ENCODE data around the gene C8G. TPM values are rescaled to one million over a fixed set of nuclear protein-coding genes. Genes with fewer than 3 reads are reported as not detected.

C8G gene
- total RNA-seq, 6 experiments from 2014 or later: 248 to 755 (median 453) TPM

GRCh38 chr9:136917902-136918301, 27.1 kb upstream of the C8G start:
- Histone ChIP-seq H3K4me1 (no peaks in the 10 kb centered on the region), H3K36me3 (peaks cover 0 to 46% (median 11%) of the 10 kb centered on the region in 4 donors), H3K27me3 (no peaks in the 10 kb centered on the region), H3K4me3 (no peak overlapping the region), H3K9me3 (no peaks in the 10 kb centered on the region), H3K27ac (no peak overlapping the region)
- TF ChIP-seq CTCF (IDR thresholded peaks at IDR 0.05) (no peak), POLR2A (IDR thresholded peaks at IDR 0.05) (no peak)
- WGBS (ENCODE audit: insufficient coverage, low coverage, low lambda C conversion rate, missing lambda C conversion rate): 90% methylated on average over 11 of the region's 11 CpGs
- no peak for ATAC-seq
- no peak for DNase-seq
- intact Hi-C loops (cut with DNase I): no loop called here

- Histone ChIP-seq H3K9me3 (no peaks in the 10 kb centered on the region), H3K27ac (no peak overlapping the region), H3K4me1 (no peaks in the 10 kb centered on the region), H3K27me3 (no peaks in the 10 kb centered on the region), H3K36me3 (peaks cover 0 to 41% (median 11%) of the 10 kb centered on the region in 4 donors), H3K4me3 (no peak overlapping the region)
- 99% methylated on average over 13 of the region's 15 CpGs for WGBS (ENCODE audit: insufficient coverage, low coverage, low lambda C conversion rate, missing lambda C conversion rate)
- intact Hi-C loops (cut with DNase I): no loop called here
- DNase-seq (no peak), ATAC-seq (no peak)
- TF ChIP-seq CTCF (IDR thresholded peaks at IDR 0.05): no peak
- no peak for TF ChIP-seq POLR2A (IDR thresholded peaks at IDR 0.05)
Observed at GRCh38 chr9:136920069-136920468, 25.0 kb upstream of the C8G start.

- Histone ChIP-seq H3K27ac (no peak overlapping the region), H3K27me3 (no peaks in the 10 kb centered on the region), H3K4me1 (no peaks in the 10 kb centered on the region), H3K4me3 (no peak overlapping the region), H3K36me3 (peaks cover 0 to 42% (median 10%) of the 10 kb centered on the region in 4 donors), H3K9me3 (no peaks in the 10 kb centered on the region)
- no CpG with 5 or more reads among the region's 14 CpGs for WGBS (ENCODE audit: insufficient coverage, low coverage, low lambda C conversion rate, missing lambda C conversion rate)
- no peak for TF ChIP-seq POLR2A (IDR thresholded peaks at IDR 0.05)
- no peak for TF ChIP-seq CTCF (IDR thresholded peaks at IDR 0.05)
- intact Hi-C loops (cut with DNase I): no loop called here
- no peak for ATAC-seq
- DNase-seq: no peak
Observed at GRCh38 chr9:136920734-136921231, 24.3 kb upstream of the C8G start.

- DNase-seq (no peak), ATAC-seq (no peak)
- 100% methylated on average over 1 of the region's 11 CpGs for WGBS (ENCODE audit: insufficient coverage, low coverage, low lambda C conversion rate, missing lambda C conversion rate)
- no peaks in the 10 kb centered on the region for H3K27me3 ChIP-seq
- H3K4me1 ChIP-seq: no peaks in the 10 kb centered on the region
- no peak overlapping the region for H3K27ac ChIP-seq
- H3K9me3 ChIP-seq: no peaks in the 10 kb centered on the region
- no peak overlapping the region for H3K4me3 ChIP-seq
- peaks cover 0 to 45% (median 10%) of the 10 kb centered on the region in 4 donors for H3K36me3 ChIP-seq
- intact Hi-C loops (cut with DNase I): no loop called here
- TF ChIP-seq POLR2A (IDR thresholded peaks at IDR 0.05) (no peak), CTCF (IDR thresholded peaks at IDR 0.05) (no peak)
Observed at GRCh38 chr9:136921307-136921706, 23.7 kb upstream of the C8G start.

GRCh38 chr9:136921718-136922117, 23.3 kb upstream of the C8G start:
- H3K4me1 ChIP-seq: no peaks in the 10 kb centered on the region
- TF ChIP-seq CTCF (IDR thresholded peaks at IDR 0.05) (no peak), POLR2A (IDR thresholded peaks at IDR 0.05) (no peak)
- H3K9me3 ChIP-seq: no peaks in the 10 kb centered on the region
- 89% methylated on average over 4 of the region's 10 CpGs for WGBS (ENCODE audit: insufficient coverage, low coverage, low lambda C conversion rate, missing lambda C conversion rate)
- peaks cover 0 to 41% (median 10%) of the 10 kb centered on the region in 4 donors for H3K36me3 ChIP-seq
- intact Hi-C loops (cut with DNase I): no loop called here
- ATAC-seq (no peak), DNase-seq (no peak)
- H3K4me3 ChIP-seq: no peak overlapping the region
- no peak overlapping the region for H3K27ac ChIP-seq
- H3K27me3 ChIP-seq: no peaks in the 10 kb centered on the region

All from right lobe of liver (tissue), 6 donors.